Suprapubic skin (tissue), 4 donors: ENCODE measurements around the gene RPRD1A. TPM values are rescaled to one million over a fixed set of nuclear protein-coding genes. Genes with fewer than 3 reads are reported as not detected.
A peak's percentile ranks its signal among the peaks of the same experiment; 100 is the strongest.

Experiments used
- DNase-seq, 2 donors: peaks; one replicate each; pipeline ENCODE4 v3.0.0-alpha.2; 2019; ENCODE audit warnings: low spot score in 2 of 2
- H3K27ac ChIP-seq: fragments of 200-600 bp; sonication (generic); one replicate; pipeline ENCODE4 v1.5.1; 2019
- H3K27me3 ChIP-seq: fragments of 200-600 bp; sonication (generic); one replicate; pipeline ENCODE4 v1.5.1; 2019
- H3K36me3 ChIP-seq: fragments of 200-600 bp; sonication (generic); one replicate; pipeline ENCODE4 v1.5.1; 2019
- H3K4me1 ChIP-seq: fragments of 200-600 bp; sonication (generic); one replicate; pipeline ENCODE4 v1.5.1; 2019
- H3K4me3 ChIP-seq: fragments of 200-600 bp; sonication (generic); one replicate; pipeline ENCODE4 v1.5.1; 2019; ENCODE audit warnings: mild to moderate bottlenecking
- H3K9me3 ChIP-seq: fragments of 200-600 bp; sonication (generic); one replicate; pipeline ENCODE4 v1.5.1; 2019
- EP300 ChIP-seq: sonication (generic); formaldehyde crosslinking; IDR thresholded peaks from one replicate; pipeline ENCODE4 v1.6.1; 2017; ENCODE audit warnings: antibody characterized with exemption
- POLR2A ChIP-seq, 2 donors: fragments of 450-650 bp; IDR thresholded peaks; one replicate each; pipeline ENCODE4 v1.6.1; 2017; ENCODE audit warnings: antibody characterized with exemption in 2 of 2, mild to moderate bottlenecking in 2 of 2, moderate library complexity in 2 of 2
- POLR2AphosphoS5 ChIP-seq, 3 donors: sonication (generic); formaldehyde crosslinking; IDR thresholded peaks; one replicate each; pipeline ENCODE4 v1.6.1; 2017; ENCODE audit warnings: antibody characterized with exemption in 3 of 3
- WGBS: methylation state at CpG from one replicate; pipeline ENCODE4 v1.1.5; 2018; 5-methylcytosine and 5-hydroxymethylcytosine counted together
- total RNA-seq, 4 donors: library from RNA; depleted of rRNA; stranded (reverse); fragments of >200 nt; gene quantifications; one replicate each; pipeline ENCODE4 v1.1.0, GENCODE V29; 2016
- TF ChIP-seq, protein P1 (sequence below), 2 donors: fragments of 200-600 bp in 1 of 2; fragments of 450-650 bp in 1 of 2; sonication (generic) in 1 of 2; IDR thresholded peaks; one replicate each; pipeline ENCODE4 v1.5.1; 2016 to 2019; ENCODE audit warnings: antibody characterized with exemption in 2 of 2, mild to moderate bottlenecking in 1 of 2, moderate library complexity in 1 of 2

RPRD1A gene
- total RNA-seq, 4 donors from 2014 or later = 34.9 to 74.5 (median 47.3) TPM

DNA sequence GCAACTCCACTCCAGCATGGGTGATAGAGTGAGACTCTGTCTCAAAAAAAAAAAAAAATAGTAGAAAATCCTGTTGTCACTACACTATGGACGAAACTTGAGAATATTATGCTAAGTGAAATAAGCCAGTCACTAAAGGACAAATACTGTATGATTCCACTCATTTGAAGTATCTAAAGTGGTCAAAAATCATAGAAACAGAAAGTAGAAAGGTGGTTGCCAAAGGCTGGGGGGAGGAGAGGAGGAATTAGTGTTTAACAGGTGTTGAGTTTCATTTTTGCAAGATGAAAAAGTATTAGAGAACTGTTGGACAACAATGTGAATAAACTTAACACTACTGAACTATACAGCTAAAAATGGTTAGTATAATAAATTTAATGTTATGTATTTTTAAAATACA lies 113.7 kb downstream of the RPRD1A start:
- H3K27me3 ChIP-seq = peaks cover 5% of the 10 kb centered on the region
- no peak overlapping the region for H3K27ac ChIP-seq
- no peaks in the 10 kb centered on the region for H3K36me3 ChIP-seq
- H3K4me1 ChIP-seq = peaks cover 14% of the 10 kb centered on the region
- WGBS = 83% methylated on average over 1 of the region's 1 CpG
- H3K4me3 ChIP-seq = no peak overlapping the region
- TF ChIP-seq POLR2AphosphoS5 (IDR thresholded peaks at IDR 0.05) (no peak), POLR2A (IDR thresholded peaks at IDR 0.05) (no peak), EP300 (no peak)
- TF ChIP-seq, protein P1, sequence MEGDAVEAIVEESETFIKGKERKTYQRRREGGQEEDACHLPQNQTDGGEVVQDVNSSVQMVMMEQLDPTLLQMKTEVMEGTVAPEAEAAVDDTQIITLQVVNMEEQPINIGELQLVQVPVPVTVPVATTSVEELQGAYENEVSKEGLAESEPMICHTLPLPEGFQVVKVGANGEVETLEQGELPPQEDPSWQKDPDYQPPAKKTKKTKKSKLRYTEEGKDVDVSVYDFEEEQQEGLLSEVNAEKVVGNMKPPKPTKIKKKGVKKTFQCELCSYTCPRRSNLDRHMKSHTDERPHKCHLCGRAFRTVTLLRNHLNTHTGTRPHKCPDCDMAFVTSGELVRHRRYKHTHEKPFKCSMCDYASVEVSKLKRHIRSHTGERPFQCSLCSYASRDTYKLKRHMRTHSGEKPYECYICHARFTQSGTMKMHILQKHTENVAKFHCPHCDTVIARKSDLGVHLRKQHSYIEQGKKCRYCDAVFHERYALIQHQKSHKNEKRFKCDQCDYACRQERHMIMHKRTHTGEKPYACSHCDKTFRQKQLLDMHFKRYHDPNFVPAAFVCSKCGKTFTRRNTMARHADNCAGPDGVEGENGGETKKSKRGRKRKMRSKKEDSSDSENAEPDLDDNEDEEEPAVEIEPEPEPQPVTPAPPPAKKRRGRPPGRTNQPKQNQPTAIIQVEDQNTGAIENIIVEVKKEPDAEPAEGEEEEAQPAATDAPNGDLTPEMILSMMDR (IDR thresholded peaks at IDR 0.05) = no peak
- DNase-seq = no peak
- peaks cover 4% of the 10 kb centered on the region for H3K9me3 ChIP-seq

DNA sequence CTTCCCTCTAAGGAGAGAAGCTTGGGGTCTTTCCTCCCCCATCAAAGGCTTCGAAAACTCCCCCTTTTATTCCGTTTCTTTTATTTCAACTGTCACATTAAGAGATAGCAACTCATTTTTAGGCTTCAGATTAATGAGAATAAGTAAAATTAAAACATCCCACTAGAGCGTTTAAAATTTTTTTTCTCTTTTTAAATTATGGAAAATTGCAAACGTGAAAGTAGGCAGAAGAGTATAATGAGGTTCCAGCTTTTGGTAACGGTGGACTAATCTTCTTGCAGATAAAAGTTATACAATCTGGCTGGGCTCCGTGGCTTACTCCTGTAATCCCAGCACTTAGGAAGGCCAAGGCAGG lies 116.8 kb downstream of the RPRD1A start:
- Histone ChIP-seq H3K27ac (no peak overlapping the region), H3K9me3 (no peaks in the 10 kb centered on the region), H3K36me3 (no peaks in the 10 kb centered on the region), H3K27me3 (no peaks in the 10 kb centered on the region), H3K4me3 (peak overlapping the region; percentile 72), H3K4me1 (peaks cover 14% of the 10 kb centered on the region)
- 19% methylated on average over 6 of the region's 6 CpGs for WGBS
- DNase-seq = no peak
- TF ChIP-seq EP300 (no peak), POLR2A (IDR thresholded peaks at IDR 0.05) (no peak), POLR2AphosphoS5 (IDR thresholded peaks at IDR 0.05) (no peak)
- TF ChIP-seq, protein P1 (IDR thresholded peaks at IDR 0.05) = no peak

DNA sequence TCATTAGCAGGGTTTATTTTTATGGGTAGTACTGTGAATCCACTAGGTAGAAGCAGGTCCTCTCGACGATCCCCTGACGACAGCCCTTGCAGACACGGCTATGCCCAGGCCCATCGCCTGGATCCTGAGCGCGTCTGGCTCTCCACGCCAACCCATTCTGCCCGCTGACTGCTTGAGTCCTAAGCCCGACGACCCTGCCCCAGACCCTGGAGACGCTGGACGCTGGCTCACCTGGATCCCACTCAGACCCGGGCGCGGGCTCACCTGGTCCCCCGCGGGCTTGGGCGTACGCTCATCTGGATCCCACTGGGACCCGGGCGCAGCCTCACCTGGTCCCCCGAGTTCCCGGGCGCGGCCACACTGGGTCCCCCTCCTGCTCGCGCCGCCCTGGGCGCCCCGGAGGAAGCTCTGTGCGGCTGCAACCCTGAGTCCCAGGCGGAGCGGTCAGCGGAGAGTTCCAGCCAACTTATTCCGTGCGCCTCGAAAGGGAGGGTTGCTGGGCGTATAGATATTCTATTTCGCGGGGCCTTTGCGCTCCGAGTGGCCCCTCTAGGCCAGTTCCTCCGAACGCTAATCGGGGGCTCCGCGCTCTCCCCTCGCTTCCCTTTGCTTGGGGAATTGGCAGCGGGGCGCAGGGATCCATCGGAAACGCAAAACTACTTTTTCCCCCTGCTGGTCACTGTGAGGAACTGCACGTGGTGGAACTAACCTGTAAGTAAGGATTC lies 117.3 kb downstream of the RPRD1A start:
- 8% methylated on average over 31 of the region's 54 CpGs for WGBS
- Histone ChIP-seq H3K27me3 (no peaks in the 10 kb centered on the region), H3K4me1 (peaks cover 14% of the 10 kb centered on the region), H3K4me3 (peak overlapping the region; percentile 72), H3K27ac (no peak overlapping the region), H3K36me3 (no peaks in the 10 kb centered on the region), H3K9me3 (no peaks in the 10 kb centered on the region)
- no peak for DNase-seq
- TF ChIP-seq, protein P1 (IDR thresholded peaks at IDR 0.05) = peak; percentile 83 to 89
- no peak for TF ChIP-seq POLR2A (IDR thresholded peaks at IDR 0.05)

DNA sequence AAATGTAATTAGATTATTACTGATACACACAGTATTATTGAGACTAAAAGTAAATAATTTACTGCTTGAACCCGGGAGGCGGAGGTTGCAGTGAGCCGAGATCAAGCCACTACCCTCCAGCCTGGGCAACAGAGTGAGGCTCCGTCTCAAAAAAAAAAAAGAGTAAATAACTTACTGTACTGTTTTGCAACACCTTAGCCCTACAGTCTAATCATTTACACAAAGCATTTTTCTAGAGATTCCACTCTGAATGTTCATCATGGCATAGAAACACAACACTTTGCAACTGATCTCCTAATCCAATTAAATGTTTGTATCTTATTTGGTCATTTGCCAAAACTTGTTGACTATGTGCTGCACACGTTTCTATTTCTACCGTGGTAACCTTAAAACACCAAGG lies 118.3 kb downstream of the RPRD1A start:
- no peak for DNase-seq
- Histone ChIP-seq H3K36me3 (no peaks in the 10 kb centered on the region), H3K27ac (no peak overlapping the region), H3K4me3 (no peak overlapping the region), H3K9me3 (no peaks in the 10 kb centered on the region), H3K4me1 (peaks cover 14% of the 10 kb centered on the region), H3K27me3 (no peaks in the 10 kb centered on the region)
- WGBS = 62% methylated on average over 6 of the region's 6 CpGs
- no peak for TF ChIP-seq POLR2AphosphoS5 (IDR thresholded peaks at IDR 0.05)
- TF ChIP-seq, protein P1 (IDR thresholded peaks at IDR 0.05) = no peak
- TF ChIP-seq POLR2A (IDR thresholded peaks at IDR 0.05) = no peak
- no peak for TF ChIP-seq EP300

DNA sequence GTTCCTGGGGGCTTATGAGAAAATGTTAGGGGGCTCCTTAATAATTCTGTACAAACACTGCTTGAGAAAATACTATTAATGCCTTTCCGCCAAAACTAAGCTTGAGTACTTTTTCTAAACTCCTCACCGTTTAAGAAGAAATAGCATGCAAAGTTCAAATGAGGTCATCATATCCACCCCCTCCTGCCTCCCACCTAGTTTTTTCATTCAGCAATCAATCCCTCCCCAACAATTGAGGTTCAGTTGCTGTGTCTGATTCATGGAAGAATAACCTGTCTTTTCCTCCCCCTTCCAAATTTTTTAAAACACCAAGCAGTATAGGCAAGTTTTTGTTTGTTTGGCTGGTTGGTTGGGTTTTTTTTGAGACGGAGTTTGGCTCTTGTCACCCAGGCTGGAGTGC lies 119.3 kb downstream of the RPRD1A start:
- TF ChIP-seq EP300 (no peak), POLR2AphosphoS5 (IDR thresholded peaks at IDR 0.05) (no peak), POLR2A (IDR thresholded peaks at IDR 0.05) (no peak)
- TF ChIP-seq, protein P1 (IDR thresholded peaks at IDR 0.05) = no peak
- Histone ChIP-seq H3K27me3 (no peaks in the 10 kb centered on the region), H3K36me3 (no peaks in the 10 kb centered on the region), H3K4me1 (peaks cover 14% of the 10 kb centered on the region), H3K9me3 (no peaks in the 10 kb centered on the region), H3K4me3 (no peak overlapping the region), H3K27ac (no peak overlapping the region)
- 64% methylated on average over 3 of the region's 3 CpGs for WGBS
- DNase-seq = no peak
